Heart left ventricle (tissue), 16 donors: ENCODE measurements around the gene ADGRA1. TPM values are rescaled to one million over a fixed set of nuclear protein-coding genes. Genes with fewer than 3 reads are reported as not detected.

ENCODE experiments used
- ATAC-seq, 4 donors: fragments of 200-7000 bp; cut with Tn5 transposase; one replicate each; pipeline ENCODE4 v1.9.1; 2020 to 2022; ENCODE audit warnings: moderate library complexity in 4 of 4, mild to moderate bottlenecking in 3 of 4, moderate number of reproducible peaks in 1 of 4
- DNase-seq, 5 donors: peaks; one replicate each; pipeline ENCODE4 v3.0.0-alpha.2; 2020
- H3K27ac ChIP-seq, 12 donors: fragments of 200-600 bp; sonication (generic) in 4 of 12; one replicate each; pipeline versions ENCODE4 v1.5.0 to v1.8.0; 2016 to 2022; ENCODE audit warnings: mild to moderate bottlenecking in 2 of 12
- H3K27me3 ChIP-seq, 9 donors: fragments of 200-600 bp; sonication (generic) in 2 of 9; one replicate each; pipeline versions ENCODE4 v1.5.1 to v1.8.0; 2016 to 2022; ENCODE audit warnings: mild to moderate bottlenecking in 3 of 9
- H3K36me3 ChIP-seq, 9 donors: fragments of 200-600 bp; sonication (generic) in 2 of 9; one replicate each; pipeline versions ENCODE4 v1.5.0 to v1.8.0; 2018 to 2022; ENCODE audit warnings: mild to moderate bottlenecking in 2 of 9
- H3K4me1 ChIP-seq, 12 donors: fragments of 200-600 bp; sonication (generic) in 4 of 12; one replicate each; pipeline versions ENCODE4 v1.5.0 to v1.8.0; 2016 to 2022; ENCODE audit warnings: mild to moderate bottlenecking in 3 of 12
- H3K4me3 ChIP-seq, 12 donors: fragments of 200-600 bp; sonication (generic) in 4 of 12; one replicate each; pipeline versions ENCODE4 v1.5.0 to v1.8.0; 2017 to 2022; ENCODE audit warnings: mild to moderate bottlenecking in 9 of 12, moderate library complexity in 4 of 12
- H3K9me3 ChIP-seq, 12 donors: fragments of 200-600 bp; sonication (generic) in 4 of 12; one replicate each; pipeline versions ENCODE4 v1.5.0 to v1.8.0; 2016 to 2022; ENCODE audit warnings: mild to moderate bottlenecking in 1 of 12
- POLR2A ChIP-seq, 2 donors: fragments of 450-650 bp; IDR thresholded peaks; one replicate each; pipeline ENCODE4 v1.6.1; 2017; ENCODE audit warnings: antibody characterized with exemption in 2 of 2, mild to moderate bottlenecking in 2 of 2, moderate library complexity in 2 of 2
- WGBS, 4 donors: extraction: QIAGEN DNeasy Blood & Tissue Kit in 2 of 4; methylation state at CpG; one replicate each; pipeline versions ENCODE4 v1.1.5 to v1.1.7; 2013 to 2018; 5-methylcytosine and 5-hydroxymethylcytosine counted together
- intact Hi-C, 10 donors: fragments of 100-400 bp; cut with DNase I; formaldehyde crosslinking; loops; one replicate each; pipeline versions ENCODE4 v1.11.1 to v1.14.2; 2022
- long read RNA-seq, 3 donors: library from polyadenylated mRNA; unstranded; transcript quantifications; one replicate each; pipeline ENCODE4 v2.0.0, GENCODE V29; 2020 to 2021
- polyA plus RNA-seq, 2 donors: library from polyadenylated mRNA; stranded (reverse); fragments of 200-250 nt; gene quantifications; one replicate each; pipeline ENCODE4 v1.2.3, GENCODE V29; 2013
- total RNA-seq, 9 donors: library from RNA; depleted of rRNA in 2 of 9; stranded (reverse); fragments of >200 nt in 2 of 9; fragmentation: NEBNext Ultra II Directional in 3 of 9; extraction: Animal tissue kit (Norgen Biotek cat#: 25700) in 3 of 9; gene quantifications; one replicate each; pipeline versions ENCODE4 v1.1.0 to v1.2.4, GENCODE V29; 2016 to 2023
- TF ChIP-seq, protein P1 (sequence below), 12 donors: fragments of 200-600 bp; sonication (generic) in 4 of 12; IDR thresholded peaks; one replicate each; pipeline versions ENCODE4 v1.5.0 to v1.8.0; 2018 to 2022; ENCODE audit warnings: antibody characterized with exemption in 12 of 12, mild to moderate bottlenecking in 5 of 12
- donor health status: ischemic (EF 13 %, LVEDD 7.1; RV severe dilation, severe dysfunction).
- donor health status: healthy with polysubstance abuse.
- donor health status: DM: no; HTN: yes; CAD: no.
- donor health status: DM: no; HTN: no; CAD: no.
- donor health status: ischemic (EF 25% LVEDD 6.9; RV normal size, moderate dysfunction).
- donor health status: ischemic (EF 25% LVEDD 5.7; RV mildly dilated, moderate dysfunction).
- donor health status: healthy.
- donor health status: DM: yes; HTN: yes; CAD: no.
- donor health status: ischemic (EF 35%, LVEDD 5.7; RV mildly dilated, moderate dysfunction).
- donor health status: nonischemic (EF 11% LVEDD 7.7; RV severe dilation, severe dysfunction).
- donor health status: DM: yes; HTN: yes; CAD: no.
- donor health status: PGD.
- donor health status: ischemic (EF 29% LVEDD 5.4; RV normal size, mild dysfunction).
- donor health status: nonischemic (EF 23%, LVEDD 6.1; RV moderate dilation, normal function).

ADGRA1 gene, protein sequence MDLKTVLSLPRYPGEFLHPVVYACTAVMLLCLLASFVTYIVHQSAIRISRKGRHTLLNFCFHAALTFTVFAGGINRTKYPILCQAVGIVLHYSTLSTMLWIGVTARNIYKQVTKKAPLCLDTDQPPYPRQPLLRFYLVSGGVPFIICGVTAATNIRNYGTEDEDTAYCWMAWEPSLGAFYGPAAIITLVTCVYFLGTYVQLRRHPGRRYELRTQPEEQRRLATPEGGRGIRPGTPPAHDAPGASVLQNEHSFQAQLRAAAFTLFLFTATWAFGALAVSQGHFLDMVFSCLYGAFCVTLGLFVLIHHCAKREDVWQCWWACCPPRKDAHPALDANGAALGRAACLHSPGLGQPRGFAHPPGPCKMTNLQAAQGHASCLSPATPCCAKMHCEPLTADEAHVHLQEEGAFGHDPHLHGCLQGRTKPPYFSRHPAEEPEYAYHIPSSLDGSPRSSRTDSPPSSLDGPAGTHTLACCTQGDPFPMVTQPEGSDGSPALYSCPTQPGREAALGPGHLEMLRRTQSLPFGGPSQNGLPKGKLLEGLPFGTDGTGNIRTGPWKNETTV
- under 1 TPM in 2 of 9 donors, not detected in 7; 0.13 to 0.19 TPM for total RNA-seq
- under 1 TPM in 1 of 2 donors, not detected in 1; 0.03 TPM for polyA plus RNA-seq
- long read RNA-seq, donor 1 = 0 reads
- long read RNA-seq, donor 2, partial matches to known transcripts = 0 of 3 reads
- long read RNA-seq, donor 2, other reads (novel, unspliced or antisense) = 3 of 3 reads
- long read RNA-seq, donor 3 = 0 reads

DNA sequence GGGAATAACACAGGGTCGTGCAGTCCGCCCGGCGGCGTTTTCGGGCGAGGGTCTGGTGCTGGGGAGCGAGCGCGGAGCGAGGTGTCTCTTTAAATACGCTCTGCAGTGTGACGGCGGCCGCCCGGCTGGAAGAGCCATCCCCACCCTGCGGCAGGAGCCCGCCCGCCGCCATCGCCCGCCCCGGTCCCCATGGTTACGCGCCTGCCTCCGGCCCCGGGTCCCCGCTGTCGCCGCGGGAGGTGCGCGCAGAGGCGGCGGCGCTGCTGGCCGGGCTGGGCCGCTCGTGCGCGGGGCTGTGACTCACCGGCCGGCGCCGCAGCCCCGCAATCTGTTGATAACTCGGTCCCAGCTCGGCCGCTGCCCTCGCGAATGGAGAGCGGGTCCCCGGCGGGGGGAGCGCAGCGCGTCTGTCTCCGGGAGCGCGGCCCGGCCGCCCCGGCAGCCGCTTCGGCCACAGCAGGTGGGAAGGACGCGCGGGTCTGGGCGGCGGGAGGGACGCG lies at the start of gene ADGRA1:
ADGRA1 (plus strand) TSS at position 246 of the 500 bp plus-strand sequence. CDS start 986 bp downstream, outside the sequence.
- 1 to 2% (median 1%) methylated on average over 14 to 72 of the region's 72 CpGs for WGBS, 4 donors
- Histone ChIP-seq H3K27ac (no peak within 1 kb of the TSS), H3K9me3 (no peaks in the 10 kb centered on the region), H3K4me3 (peak within 1 kb of the TSS in 10 of 12 donors; percentile 16 to 41 (median 29)), H3K27me3 (peaks cover 49 to 87% (median 57%) of the 10 kb centered on the region in 9 donors), H3K4me1 (peaks cover 0 to 15% (median 0%) of the 10 kb centered on the region in 12 donors), H3K36me3 (no peaks in the 10 kb centered on the region)
- intact Hi-C loops = no loop called here
- ATAC-seq (peak in 1 of 4 donors; percentile 20), DNase-seq (peak in 1 of 5 donors; percentile 59)
- no peak for TF ChIP-seq POLR2A (IDR thresholded peaks at IDR 0.05)
- TF ChIP-seq, protein P1, sequence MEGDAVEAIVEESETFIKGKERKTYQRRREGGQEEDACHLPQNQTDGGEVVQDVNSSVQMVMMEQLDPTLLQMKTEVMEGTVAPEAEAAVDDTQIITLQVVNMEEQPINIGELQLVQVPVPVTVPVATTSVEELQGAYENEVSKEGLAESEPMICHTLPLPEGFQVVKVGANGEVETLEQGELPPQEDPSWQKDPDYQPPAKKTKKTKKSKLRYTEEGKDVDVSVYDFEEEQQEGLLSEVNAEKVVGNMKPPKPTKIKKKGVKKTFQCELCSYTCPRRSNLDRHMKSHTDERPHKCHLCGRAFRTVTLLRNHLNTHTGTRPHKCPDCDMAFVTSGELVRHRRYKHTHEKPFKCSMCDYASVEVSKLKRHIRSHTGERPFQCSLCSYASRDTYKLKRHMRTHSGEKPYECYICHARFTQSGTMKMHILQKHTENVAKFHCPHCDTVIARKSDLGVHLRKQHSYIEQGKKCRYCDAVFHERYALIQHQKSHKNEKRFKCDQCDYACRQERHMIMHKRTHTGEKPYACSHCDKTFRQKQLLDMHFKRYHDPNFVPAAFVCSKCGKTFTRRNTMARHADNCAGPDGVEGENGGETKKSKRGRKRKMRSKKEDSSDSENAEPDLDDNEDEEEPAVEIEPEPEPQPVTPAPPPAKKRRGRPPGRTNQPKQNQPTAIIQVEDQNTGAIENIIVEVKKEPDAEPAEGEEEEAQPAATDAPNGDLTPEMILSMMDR (IDR thresholded peaks at IDR 0.05) = no peak

DNA sequence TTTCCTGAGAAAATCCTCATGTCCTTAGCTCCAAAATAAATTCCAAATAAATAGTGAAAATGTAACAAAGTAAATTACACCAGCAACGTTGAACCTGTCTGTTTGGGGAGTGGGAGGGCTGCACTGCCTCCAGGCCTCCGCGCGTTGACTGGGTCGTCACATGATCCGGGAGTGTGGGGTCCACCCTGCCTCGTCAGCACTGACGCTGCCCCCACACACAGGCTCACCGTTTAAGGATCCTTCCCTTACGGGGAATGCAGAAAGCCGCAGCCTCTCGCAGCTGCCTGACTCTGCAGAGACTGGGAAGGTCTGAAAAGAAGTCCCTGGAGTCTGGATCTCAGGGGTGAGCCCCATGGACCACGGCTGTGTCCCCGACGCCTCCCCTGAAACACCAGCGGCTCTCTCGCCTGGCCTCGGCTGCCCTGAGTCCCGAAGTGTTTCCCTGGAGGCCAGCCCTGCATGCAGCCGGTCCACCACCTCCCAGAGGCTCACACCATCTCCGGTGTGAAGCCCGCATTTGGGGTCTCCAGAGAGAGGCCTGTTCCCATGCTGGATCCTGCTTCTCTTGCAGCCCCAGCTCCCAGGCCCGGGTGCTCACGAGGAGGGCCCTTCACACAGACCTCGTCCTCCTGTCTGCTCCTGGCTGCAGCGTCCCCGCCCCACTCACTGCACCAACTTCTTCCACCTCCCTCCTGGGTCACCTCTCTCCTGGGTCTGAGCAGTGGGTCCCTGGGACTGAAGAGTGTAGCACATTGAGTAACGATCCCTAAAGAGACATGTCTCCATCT lies 49.5 kb upstream of the ADGRA1 start:
- DNase-seq (no peak), ATAC-seq (peak in 1 of 4 donors; percentile 14)
- TF ChIP-seq, protein P1 (IDR thresholded peaks at IDR 0.05) = no peak
- TF ChIP-seq POLR2A (IDR thresholded peaks at IDR 0.05) = no peak
- intact Hi-C loops = no loop called here
- H3K4me3 ChIP-seq = no peak overlapping the region
- H3K27ac ChIP-seq = no peak overlapping the region
- H3K36me3 ChIP-seq = no peaks in the 10 kb centered on the region
- peaks cover 0 to 50% (median 16%) of the 10 kb centered on the region in 9 donors for H3K27me3 ChIP-seq
- H3K4me1 ChIP-seq = no peaks in the 10 kb centered on the region
- H3K9me3 ChIP-seq = no peaks in the 10 kb centered on the region
- 61 to 65% (median 63%) methylated on average over 26 to 28 of the region's 28 CpGs for WGBS, 4 donors

DNA sequence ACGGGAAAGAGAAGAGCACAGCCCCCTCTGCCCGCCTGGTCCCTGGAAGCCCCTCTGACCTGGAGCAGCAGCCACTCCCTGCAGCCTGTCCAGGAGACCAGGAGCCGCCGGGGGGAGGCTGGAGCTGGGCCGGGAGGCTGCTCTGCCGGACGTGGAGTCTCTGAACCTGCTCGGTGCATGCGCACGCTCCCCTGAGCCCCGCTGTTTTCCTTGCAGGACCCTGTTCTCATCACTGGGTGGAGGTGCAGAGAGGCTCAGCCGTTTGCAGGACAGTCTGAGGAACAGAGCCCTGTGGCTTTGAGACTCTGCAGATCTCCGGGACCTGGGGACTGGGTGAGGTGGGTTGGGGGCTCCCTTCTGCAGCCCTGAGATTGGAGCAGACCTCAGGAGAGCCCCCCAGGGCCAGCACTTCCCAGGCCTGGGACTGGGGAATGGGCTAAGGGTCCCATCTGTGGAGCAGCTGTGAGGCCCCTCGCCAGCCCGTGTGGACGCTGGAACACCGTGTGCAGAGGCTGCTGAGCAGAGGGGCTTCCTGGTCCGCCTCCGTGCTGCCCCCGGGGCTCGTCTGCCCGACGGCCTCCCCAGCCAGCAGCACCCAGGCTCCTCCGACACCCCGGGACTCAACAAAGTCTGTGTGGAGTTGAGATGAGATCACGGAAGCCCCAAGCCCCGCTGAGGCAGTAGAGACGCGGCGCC lies 48.5 kb upstream of the ADGRA1 start:
- ATAC-seq = no peak
- 29 to 48% (median 42%) methylated on average over 19 to 30 of the region's 30 CpGs for WGBS, 4 donors

More for the DNA sequence above, 48.5 kb upstream of the ADGRA1 start:
- Histone ChIP-seq H3K4me1 (no peaks in the 10 kb centered on the region), H3K4me3 (no peak overlapping the region), H3K27me3 (peaks cover 0 to 58% (median 16%) of the 10 kb centered on the region in 9 donors), H3K9me3 (no peaks in the 10 kb centered on the region), H3K27ac (no peak overlapping the region), H3K36me3 (no peaks in the 10 kb centered on the region)
- no peak for DNase-seq
- no peak for TF ChIP-seq POLR2A (IDR thresholded peaks at IDR 0.05)
- TF ChIP-seq, protein P1 (IDR thresholded peaks at IDR 0.05) = no peak
- intact Hi-C loops = no loop called here
